Right lobe of liver (tissue), 6 donors: ENCODE measurements around the gene ANP32B. TPM values are rescaled to one million over a fixed set of nuclear protein-coding genes. Genes with fewer than 3 reads are reported as not detected.

Experiments
- ATAC-seq, 4 donors: fragments of 200-7000 bp; cut with Tn5 transposase; one replicate each; pipeline ENCODE4 v1.9.1; 2020; ENCODE audit warnings: mild to moderate bottlenecking in 4 of 4, moderate library complexity in 4 of 4
- DNase-seq, 3 donors: peaks; one replicate each; pipeline ENCODE4 v3.0.0-alpha.2; 2020
- H3K27ac ChIP-seq, 3 donors: fragments of 200-600 bp; one replicate each; pipeline ENCODE4 v1.8.0; 2022
- H3K27me3 ChIP-seq, 2 donors: fragments of 200-600 bp; one replicate each; pipeline ENCODE4 v1.8.0; 2022
- H3K36me3 ChIP-seq, 4 donors: fragments of 200-600 bp; sonication (generic) in 1 of 4; one replicate each; pipeline versions ENCODE4 v1.5.1 to v1.8.0; 2017 to 2022; ENCODE audit warnings: control low read depth in 1 of 4
- H3K4me1 ChIP-seq, 4 donors: fragments of 200-600 bp; sonication (generic) in 1 of 4; one replicate each; pipeline versions ENCODE4 v1.5.1 to v1.8.0; 2017 to 2022; ENCODE audit warnings: control low read depth in 1 of 4
- H3K4me3 ChIP-seq, 3 donors: fragments of 200-600 bp; one replicate each; pipeline ENCODE4 v1.8.0; 2022
- H3K9me3 ChIP-seq, 4 donors: fragments of 200-600 bp; sonication (generic) in 1 of 4; one replicate each; pipeline versions ENCODE4 v1.5.1 to v1.8.0; 2017 to 2022; ENCODE audit warnings: control low read depth in 1 of 4
- CTCF ChIP-seq, 4 donors: fragments of 200-600 bp in 3 of 4; fragments of 450-650 bp in 1 of 4; IDR thresholded peaks; one replicate each; pipeline versions ENCODE4 v1.5.1 to v1.8.0; 2016 to 2022; ENCODE audit warnings: antibody characterized with exemption in 4 of 4, mild to moderate bottlenecking in 2 of 4
- POLR2A ChIP-seq: fragments of 450-650 bp; IDR thresholded peaks from one replicate; pipeline ENCODE4 v1.6.1; 2017; ENCODE audit warnings: antibody characterized with exemption, mild to moderate bottlenecking
- WGBS: methylation state at CpG from one replicate; pipeline ENCODE4 v1.1.6; 2018; ENCODE audit warnings: low coverage, low lambda C conversion rate; ENCODE audit not compliant: insufficient coverage; ENCODE audit errors: missing lambda C conversion rate; 5-methylcytosine and 5-hydroxymethylcytosine counted together
- intact Hi-C, 2 donors: fragments of 100-400 bp; cut with DNase I; formaldehyde crosslinking; loops; one replicate each; pipeline versions ENCODE4 v1.11.2 to v1.14.1; 2022
- total RNA-seq, 6 experiments: library from RNA; depleted of rRNA in 2 of 6; stranded (reverse); fragments of >200 nt in 2 of 6; fragmentation: NEBNext Ultra II Directional in 3 of 6; extraction: Animal tissue kit (Norgen Biotek cat#: 25700) in 3 of 6; gene quantifications; one replicate each; pipeline versions ENCODE4 v1.1.0 to v1.2.4, GENCODE V29; 2016 to 2023
- donor health status: DM: no; HTN: yes; CAD: no.
- donor health status: DM: no; HTN: no; CAD: no.
- donor health status: DM: no; HTN: no; CAD: no.
- donor health status: DM: no; HTN: yes; CAD: no.
- donor health status: DM: no; HTN: yes; CAD: no.

The ANP32B gene
- total RNA-seq, 6 experiments from 2014 or later = 8.2 to 38.0 (median 30.6) TPM

GRCh38 chr9:97979788-97980478 is 3.2 kb upstream of the ANP32B start:
- no peak for TF ChIP-seq POLR2A
- TF ChIP-seq CTCF (IDR thresholded peaks at IDR 0.05) = no peak
- intact Hi-C loops = no loop called here
- DNase-seq (no peak), ATAC-seq (no peak)
- H3K4me3 ChIP-seq = no peak overlapping the region
- no peaks in the 10 kb centered on the region for H3K27me3 ChIP-seq
- H3K4me1 ChIP-seq = no peaks in the 10 kb centered on the region
- no peak overlapping the region for H3K27ac ChIP-seq
- H3K36me3 ChIP-seq = no peaks in the 10 kb centered on the region
- 83% methylated on average over 7 of the region's 7 CpGs for WGBS
- no peaks in the 10 kb centered on the region for H3K9me3 ChIP-seq

- no peak for DNase-seq
- 83% methylated on average over 1 of the region's 4 CpGs for WGBS
- H3K4me3 ChIP-seq = no peak overlapping the region
- no peak overlapping the region for H3K27ac ChIP-seq
- ATAC-seq = no peak
- H3K27me3 ChIP-seq = no peaks in the 10 kb centered on the region
- H3K4me1 ChIP-seq = peaks cover 0 to 4% (median 0%) of the 10 kb centered on the region in 4 donors
- TF ChIP-seq CTCF (IDR thresholded peaks at IDR 0.05) = no peak
- no peak for TF ChIP-seq POLR2A
- no peaks in the 10 kb centered on the region for H3K9me3 ChIP-seq
- intact Hi-C loops = no loop called here
- no peaks in the 10 kb centered on the region for H3K36me3 ChIP-seq
These were observed 2.7 kb upstream of the ANP32B start for GRCh38 chr9:97980479-97980803.

- intact Hi-C loops = no loop called here
- no peak for DNase-seq
These were observed 2.0 kb upstream of the ANP32B start for GRCh38 chr9:97980918-97981845.

More at GRCh38 chr9:97980918-97981845, 2.0 kb upstream of the ANP32B start:
- Histone ChIP-seq H3K27me3 (no peaks in the 10 kb centered on the region), H3K4me1 (peaks cover 0 to 5% (median 2%) of the 10 kb centered on the region in 4 donors), H3K9me3 (no peaks in the 10 kb centered on the region), H3K4me3 (no peak overlapping the region), H3K36me3 (no peaks in the 10 kb centered on the region), H3K27ac (no peak overlapping the region)
- TF ChIP-seq CTCF (IDR thresholded peaks at IDR 0.05) = no peak
- no peak for TF ChIP-seq POLR2A
- WGBS = 79% methylated on average over 10 of the region's 10 CpGs
- ATAC-seq = no peak
